ENCODE measurements around the gene ENOX1. TPM values are rescaled to one million over a fixed set of nuclear protein-coding genes. Genes with fewer than 3 reads are reported as not detected.

Gene ENOX1
- total and polyA plus RNA-seq, 7 donors = 0.34 to 7.1 (median 1.1) TPM

DNA sequence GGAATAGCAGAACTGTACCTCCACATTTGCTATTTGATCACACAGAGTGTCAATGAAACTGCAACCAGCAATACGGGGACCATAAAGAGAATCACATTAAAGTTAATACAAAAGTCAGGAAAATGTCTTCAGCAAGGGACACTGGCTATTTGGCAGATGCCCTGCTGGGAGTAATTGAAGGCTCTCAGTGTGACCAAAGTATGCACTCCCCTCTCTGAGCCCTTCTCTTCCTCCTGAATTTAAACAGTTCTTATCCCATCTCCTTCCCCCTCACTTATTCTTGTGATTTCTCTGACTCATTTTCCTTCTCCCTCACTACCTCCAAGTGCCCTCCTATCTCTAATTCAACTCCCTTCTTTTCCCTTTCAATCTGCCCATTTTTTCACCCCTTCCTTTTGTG is 117.7 kb downstream of the ENOX1 start:
- no peak for TF ChIP-seq CTCF (IDR thresholded peaks at IDR 0.05)
- ATAC-seq (no peak), DNase-seq (no peak)
- H3K36me3 ChIP-seq (ENCODE audit: insufficient read depth in 1 of 2, low read depth in 1 of 2) = no peaks in the 10 kb centered on the region
- no peak overlapping the region for H3K27ac ChIP-seq
- H3K4me3 ChIP-seq = no peak overlapping the region
- H3K9me3 ChIP-seq = no peaks in the 10 kb centered on the region
- intact Hi-C loops (cut with DNase I) = no loop called here
- H3K27me3 ChIP-seq (ENCODE audit: insufficient read depth in 3 of 3, low read length in 2 of 3) = no peaks in the 10 kb centered on the region
- 68 to 79% (median 76%) methylated on average over 1 of the region's 1 CpG for WGBS, 3 donors
- peaks cover 7% of the 10 kb centered on the region for H3K4me1 ChIP-seq

GRCh38 chr13:43666403-43666802 is 120.4 kb downstream of the ENOX1 start:
- no peak for ATAC-seq
- DNase-seq = no peak
- 96 to 98% (median 97%) methylated on average over 2 of the region's 2 CpGs for WGBS, 3 donors
- no peak overlapping the region for H3K4me3 ChIP-seq
- H3K27me3 ChIP-seq (ENCODE audit: insufficient read depth in 3 of 3, low read length in 2 of 3) = no peaks in the 10 kb centered on the region
- H3K27ac ChIP-seq = no peak overlapping the region
- TF ChIP-seq CTCF (IDR thresholded peaks at IDR 0.05) = no peak
- H3K36me3 ChIP-seq (ENCODE audit: insufficient read depth in 1 of 2, low read depth in 1 of 2) = no peaks in the 10 kb centered on the region
- intact Hi-C loops (cut with DNase I) = no loop called here
- H3K9me3 ChIP-seq = no peaks in the 10 kb centered on the region
- peaks cover 7% of the 10 kb centered on the region for H3K4me1 ChIP-seq

DNA sequence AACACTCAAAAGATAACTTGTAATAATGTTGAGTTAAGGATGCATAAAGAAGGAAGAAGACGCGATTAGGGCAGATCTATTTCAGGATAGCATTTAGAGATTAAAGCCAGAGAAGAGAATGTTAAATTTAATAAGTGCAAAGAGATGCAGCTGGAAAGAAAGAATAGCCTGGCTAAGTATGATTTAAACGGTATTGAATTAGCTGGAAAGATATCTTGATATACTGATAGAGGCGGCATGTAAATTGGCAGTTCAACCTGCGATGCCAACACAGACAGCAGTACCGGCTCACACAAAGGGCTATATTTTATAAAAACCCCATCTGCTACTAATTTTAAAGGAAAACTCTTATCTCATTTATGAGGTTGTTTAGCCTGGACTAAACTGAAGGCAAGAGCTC is 121.4 kb downstream of the ENOX1 start:
- DNase-seq (no peak), ATAC-seq (no peak)
- no peak overlapping the region for H3K4me3 ChIP-seq
- H3K27ac ChIP-seq = no peak overlapping the region
- intact Hi-C loops (cut with DNase I) = no loop called here
- WGBS, 3 donors = 67 to 85% (median 69%) methylated on average over 6 of the region's 6 CpGs
- H3K4me1 ChIP-seq = peaks cover 7% of the 10 kb centered on the region
- no peaks in the 10 kb centered on the region for H3K27me3 ChIP-seq (ENCODE audit: insufficient read depth in 3 of 3, low read length in 2 of 3)
- H3K36me3 ChIP-seq (ENCODE audit: insufficient read depth in 1 of 2, low read depth in 1 of 2) = no peaks in the 10 kb centered on the region
- no peaks in the 10 kb centered on the region for H3K9me3 ChIP-seq
- TF ChIP-seq CTCF (IDR thresholded peaks at IDR 0.05) = no peak

DNA sequence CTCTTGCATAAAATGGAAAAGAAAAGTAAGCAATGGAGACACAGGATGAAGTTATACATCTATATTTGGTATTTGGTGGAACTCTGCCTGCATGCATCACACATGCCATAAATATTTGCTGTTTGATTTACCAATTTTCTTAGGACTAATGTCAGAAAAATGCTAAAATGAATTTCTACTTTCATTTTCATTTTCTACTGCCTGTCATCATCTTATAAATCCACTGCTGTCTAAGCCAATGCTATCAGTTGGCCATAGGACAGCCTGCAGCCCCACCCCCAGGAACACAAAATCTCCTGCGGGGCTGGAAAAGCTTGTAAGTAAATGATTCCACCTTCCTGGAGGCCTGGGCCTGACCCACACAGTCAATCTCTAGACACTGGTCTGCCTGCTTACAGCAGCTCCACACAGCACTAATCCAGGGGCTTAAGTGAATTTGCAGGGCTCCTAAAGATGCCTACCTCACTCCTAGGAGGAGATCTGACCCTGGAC is 122.0 kb downstream of the ENOX1 start:
- Histone ChIP-seq H3K27ac (no peak overlapping the region), H3K9me3 (no peaks in the 10 kb centered on the region), H3K4me3 (no peak overlapping the region), H3K27me3 (ENCODE audit: insufficient read depth in 3 of 3, low read length in 2 of 3) (no peaks in the 10 kb centered on the region), H3K4me1 (peaks cover 7% of the 10 kb centered on the region), H3K36me3 (ENCODE audit: insufficient read depth in 1 of 2, low read depth in 1 of 2) (no peaks in the 10 kb centered on the region)
- TF ChIP-seq CTCF (IDR thresholded peaks at IDR 0.05) = no peak
- 20 to 48% (median 44%) methylated on average over 1 of the region's 1 CpG for WGBS, 3 donors
- intact Hi-C loops (cut with DNase I) = no loop called here
- DNase-seq = no peak
- peak in 1 of 4 donors; percentile 27 for ATAC-seq

GRCh38 chr13:43663474-43664090 is 123.2 kb downstream of the ENOX1 start:
- no peak for ATAC-seq
- no peak for TF ChIP-seq CTCF (IDR thresholded peaks at IDR 0.05)
- intact Hi-C loops (cut with DNase I) = no loop called here
- Histone ChIP-seq H3K4me1 (peaks cover 7% of the 10 kb centered on the region), H3K4me3 (no peak overlapping the region), H3K27ac (no peak overlapping the region), H3K27me3 (ENCODE audit: insufficient read depth in 3 of 3, low read length in 2 of 3) (no peaks in the 10 kb centered on the region), H3K36me3 (ENCODE audit: insufficient read depth in 1 of 2, low read depth in 1 of 2) (no peaks in the 10 kb centered on the region), H3K9me3 (no peaks in the 10 kb centered on the region)
- WGBS, 3 donors = 55 to 71% (median 62%) methylated on average over 3 of the region's 3 CpGs
- DNase-seq = no peak
